ENCODE results near the gene GPR132.
A peak's percentile ranks its signal among the peaks of the same experiment; 100 is the strongest.
"Not testable (repeated sequence)": the region's sequence is repeated elsewhere in the genome, so short reads cannot be mapped to it uniquely, and the experiment has no call there.

GPR132 gene

GRCh38 chr14:105066240-105067071, 1.2 kb upstream of the GPR132 start:
- DNase-seq (ENCODE audit: extremely low spot score): no peak
- POLR2A ChIA-PET: interaction anchor here (1.0 kb wide), 1 partner anchor 8 kb away, joined by 3 read pairs; no protein-coding TSS in a partner anchor
- CTCF ChIA-PET: interaction anchor here (0.9 to 14.7 kb wide), 11 partner anchors 8 to 1370 kb away, joined by 3 to 148 read pairs (median 4); no protein-coding TSS in a partner anchor
- peak; percentile 29 for TF ChIP-seq CTCF (IDR thresholded peaks at IDR 0.05; ENCODE audit: control extremely low read depth, extremely low read depth, low read depth, missing control alignments)

- POLR2A ChIA-PET: interaction anchor here (0.6 to 0.9 kb wide), 2 partner anchors 10 to 45 kb away, joined by 3 to 4 read pairs; no protein-coding TSS in a partner anchor
- CTCF ChIA-PET: interaction anchor here (0.8 to 14.7 kb wide), 6 partner anchors 10 to 89 kb away, joined by 3 to 148 read pairs (median 4); no protein-coding TSS in a partner anchor
- DNase-seq (ENCODE audit: extremely low spot score): peak; percentile 58
- TF ChIP-seq CTCF (IDR thresholded peaks at IDR 0.05; ENCODE audit: control extremely low read depth, extremely low read depth, low read depth, missing control alignments): no peak
Observed at GRCh38 chr14:105064721-105065143, 498 bp downstream of the GPR132 start.

GRCh38 chr14:105064001-105064400, 1.2 kb downstream of the GPR132 start:
- ChIA-PET CTCF (interaction anchor here (0.8 to 14.7 kb wide), 5 partner anchors 10 to 187 kb away, joined by 3 to 148 read pairs (median 3); no protein-coding TSS in a partner anchor), POLR2A (interaction anchor here (0.6 to 0.9 kb wide), 2 partner anchors 11 to 44 kb away, joined by 3 to 4 read pairs; no protein-coding TSS in a partner anchor)
- no peak for TF ChIP-seq CTCF (IDR thresholded peaks at IDR 0.05; ENCODE audit: control extremely low read depth, extremely low read depth, low read depth, missing control alignments)
- no peak for DNase-seq (ENCODE audit: extremely low spot score)

GRCh38 chr14:105063506-105063905, 1.7 kb downstream of the GPR132 start:
- ChIA-PET CTCF (interaction anchor here (1.6 to 14.7 kb wide), 3 partner anchors 19 to 187 kb away, joined by 3 to 148 read pairs (median 140); no protein-coding TSS in a partner anchor), POLR2A (interaction anchor here (0.6 kb wide), 1 partner anchor 134 kb away, joined by 3 read pairs; no protein-coding TSS in a partner anchor)
- DNase-seq (ENCODE audit: extremely low spot score): not testable (repeated sequence)

- POLR2A ChIA-PET: interaction anchor here (0.6 kb wide), 1 partner anchor 134 kb away, joined by 3 read pairs; no protein-coding TSS in a partner anchor
- no peak for TF ChIP-seq CTCF (IDR thresholded peaks at IDR 0.05; ENCODE audit: control extremely low read depth, extremely low read depth, low read depth, missing control alignments)
- CTCF ChIA-PET: interaction anchor here (1.6 to 14.7 kb wide), 3 partner anchors 18 to 186 kb away, joined by 3 to 148 read pairs (median 140); no protein-coding TSS in a partner anchor
- no peak for DNase-seq (ENCODE audit: extremely low spot score)
Observed at GRCh38 chr14:105063056-105063455, 2.2 kb downstream of the GPR132 start.

- ChIA-PET CTCF (interaction anchor here (0.8 to 14.7 kb wide), 4 partner anchors 12 to 26 kb away, joined by 3 to 148 read pairs (median 72); no protein-coding TSS in a partner anchor), POLR2A (interaction anchor here (0.5 to 0.7 kb wide), 2 partner anchors 233 to 1455 kb away, joined by 5 read pairs; no protein-coding TSS in a partner anchor)
- TF ChIP-seq CTCF (IDR thresholded peaks at IDR 0.05; ENCODE audit: control extremely low read depth, extremely low read depth, low read depth, missing control alignments): no peak
- no peak for DNase-seq (ENCODE audit: extremely low spot score)
Observed at GRCh38 chr14:105062048-105062433, 3.2 kb downstream of the GPR132 start.

Data from GM10248 (cell line).